Activated CD8-positive, alpha-beta memory T cell treated with anti-CD3 and anti-CD28 coated beads, Interleukin-2, amount 50 U/mL, for 24 hours (primary cell): ENCODE data around the gene DOCK3.

Source experiments
- DNase-seq: peaks from one replicate; pipeline ENCODE4 v3.0.0-alpha.2; 2020; ENCODE audit errors: extremely low read depth

The DOCK3 gene

DNA sequence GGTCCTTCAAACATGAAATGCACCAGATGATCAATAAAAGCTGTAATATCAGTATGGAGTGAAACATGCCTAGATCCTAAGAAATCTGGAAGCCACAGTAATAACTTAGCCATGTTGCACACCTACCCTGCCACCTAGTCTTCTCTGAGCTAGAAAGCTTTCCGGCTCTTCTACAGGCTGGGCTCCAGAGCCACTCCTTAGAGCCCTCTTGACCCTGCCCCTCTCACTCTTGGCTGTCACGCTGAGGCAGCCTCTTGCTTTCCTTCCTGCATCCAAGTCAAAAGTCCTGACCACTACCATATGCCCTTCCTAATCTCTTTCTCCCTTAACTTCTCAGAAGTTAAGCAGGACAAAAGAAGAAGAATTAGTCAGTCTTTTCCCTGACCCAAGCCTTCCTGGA, 734.1 kb downstream of the DOCK3 start:
- DNase-seq, result no peak

DNA sequence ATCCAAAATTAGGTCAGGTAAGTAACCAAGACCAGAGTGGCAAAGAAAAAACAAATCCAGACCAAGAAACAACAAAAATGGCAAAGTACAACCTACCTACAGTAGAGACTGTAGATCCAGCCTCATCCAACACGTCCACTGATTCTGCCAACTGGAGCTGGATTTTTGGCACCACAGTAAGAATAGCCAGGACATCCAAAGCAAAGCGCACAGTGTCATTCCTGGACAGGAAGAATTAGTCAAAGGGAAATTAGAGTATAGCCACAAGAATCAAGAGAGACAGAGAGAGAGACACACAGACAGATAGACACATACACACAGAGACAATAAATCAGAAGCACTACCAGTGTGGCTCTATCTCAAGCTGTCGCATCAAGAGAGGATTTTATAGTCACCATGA, 747.5 kb downstream of the DOCK3 start:
- no peak for DNase-seq

DNA sequence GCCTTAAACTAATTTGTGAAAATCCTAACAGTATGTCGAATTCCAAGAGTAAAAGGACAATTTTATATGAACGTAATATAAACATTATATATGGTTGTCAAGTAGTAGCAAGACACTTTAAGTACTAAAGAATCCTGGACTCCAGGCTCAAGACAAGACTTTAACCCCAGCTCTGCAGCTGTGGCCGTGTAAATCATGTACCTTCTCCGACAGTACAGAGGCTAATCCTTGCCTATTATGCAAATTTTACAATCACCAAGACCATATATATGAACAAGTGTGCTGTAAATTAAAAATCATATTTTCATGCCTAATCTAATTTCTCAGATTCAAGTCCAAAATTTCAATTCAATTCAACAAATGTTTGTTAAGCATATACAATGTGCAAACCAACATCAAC, 752.2 kb downstream of the DOCK3 start:
- no peak for DNase-seq

DNA sequence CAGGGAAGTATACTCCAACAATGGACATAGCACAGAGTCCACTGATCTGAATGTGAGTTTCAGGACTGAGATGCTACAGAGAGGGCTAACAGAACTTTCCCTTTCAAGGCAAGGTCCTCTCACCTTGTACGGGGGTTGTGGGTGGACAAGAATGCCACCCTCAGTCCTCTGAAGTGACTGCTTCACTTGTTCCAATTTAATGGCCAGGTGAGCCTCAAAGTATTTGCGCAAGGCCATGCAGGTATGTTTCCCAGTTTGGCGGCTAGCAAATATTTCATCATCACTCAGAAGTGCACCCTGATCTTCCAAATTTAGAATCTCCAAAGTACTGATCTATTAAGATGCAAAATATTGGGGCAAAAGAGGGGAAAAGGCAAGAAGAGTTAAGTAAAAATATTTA, 754.4 kb downstream of the DOCK3 start:
- DNase-seq, result no peak
